Neutrophil (primary cell): Measurements from ENCODE around the gene PGC.

Experiments used
- H3K27ac ChIP-seq: fragments of 200-600 bp; sonication (generic); 2 replicates; pipeline ENCODE4 v1.5.1; 2016; ENCODE audit warnings: mild to moderate bottlenecking, moderate library complexity
- H3K27me3 ChIP-seq: fragments of 200-600 bp; sonication (generic); 2 replicates; pipeline ENCODE4 v1.6.0; 2016; ENCODE audit warnings: mild to moderate bottlenecking
- H3K36me3 ChIP-seq: fragments of 200-600 bp; sonication (generic); 2 replicates; pipeline ENCODE4 v1.5.1; 2017
- H3K4me1 ChIP-seq, 2 experiments: fragments of 200-600 bp in 1 of 2; sonication (generic) in 1 of 2; 1 replicate in 1 of 2; 2 replicates in 1 of 2; pipeline versions ENCODE4 v1.5.1 to v1.6.1; 2013 to 2016; ENCODE audit warnings: low read depth in 1 of 2, low read length in 1 of 2, mild to moderate bottlenecking in 1 of 2, moderate library complexity in 1 of 2; ENCODE audit not compliant: control insufficient read depth in 1 of 2, insufficient read depth in 1 of 2
- H3K4me3 ChIP-seq, 2 experiments: fragments of 200-600 bp in 1 of 2; sonication (generic) in 1 of 2; 1 replicate in 1 of 2; 2 replicates in 1 of 2; pipeline ENCODE4 v1.5.1; 2013 to 2016; ENCODE audit warnings: low read depth in 1 of 2, low read length in 1 of 2, mild to moderate bottlenecking in 1 of 2, moderate library complexity in 1 of 2
- H3K9me3 ChIP-seq: fragments of 200-600 bp; sonication (generic); 2 replicates; pipeline ENCODE4 v1.5.1; 2016
- CTCF ChIP-seq: fragments of 200-600 bp; sonication (generic); IDR thresholded peaks from 2 replicates; pipeline ENCODE4 v1.5.1; 2016; ENCODE audit warnings: antibody characterized with exemption

The PGC gene

GRCh38 chr6:41757271-41757670 lies 10.1 kb upstream of the PGC start:
- Histone ChIP-seq H3K27ac (no peak overlapping the region), H3K4me3 (no peak overlapping the region), H3K27me3 (peaks cover 11% of the 10 kb centered on the region), H3K4me1 (no peaks in the 10 kb centered on the region), H3K36me3 (no peaks in the 10 kb centered on the region), H3K9me3 (no peaks in the 10 kb centered on the region)
- no peak for TF ChIP-seq CTCF

GRCh38 chr6:41756354-41756753 lies 9.2 kb upstream of the PGC start:
- H3K27me3 ChIP-seq = peaks cover 11% of the 10 kb centered on the region
- no peak for TF ChIP-seq CTCF
- H3K4me1 ChIP-seq = no peaks in the 10 kb centered on the region
- no peak overlapping the region for H3K27ac ChIP-seq
- no peak overlapping the region for H3K4me3 ChIP-seq
- no peaks in the 10 kb centered on the region for H3K36me3 ChIP-seq
- H3K9me3 ChIP-seq = no peaks in the 10 kb centered on the region

DNA sequence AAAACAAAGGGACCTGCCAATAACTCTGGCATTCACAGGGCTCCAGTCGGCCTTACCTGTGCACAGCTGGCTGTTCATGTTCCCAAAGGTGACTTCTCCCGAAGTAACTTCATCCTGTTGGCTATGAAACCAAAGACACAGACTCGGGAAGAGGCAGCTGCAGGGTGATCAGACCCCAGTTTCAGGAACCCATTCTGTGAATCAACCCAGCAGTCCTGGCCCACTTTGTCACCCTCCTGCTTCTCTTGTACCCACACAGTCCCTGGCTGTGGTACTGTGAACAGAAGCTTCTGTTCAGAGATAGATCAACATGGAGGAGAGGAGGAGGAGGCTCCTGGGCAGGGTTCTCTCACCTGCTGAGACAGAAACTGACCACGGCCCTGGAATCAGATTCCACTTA lies 8.7 kb upstream of the PGC start:
- no peak for TF ChIP-seq CTCF
- H3K4me3 ChIP-seq = no peak overlapping the region
- H3K36me3 ChIP-seq = no peaks in the 10 kb centered on the region
- H3K27ac ChIP-seq = no peak overlapping the region
- no peaks in the 10 kb centered on the region for H3K9me3 ChIP-seq
- no peaks in the 10 kb centered on the region for H3K4me1 ChIP-seq
- peaks cover 11% of the 10 kb centered on the region for H3K27me3 ChIP-seq

GRCh38 chr6:41750374-41750773 lies 3.2 kb upstream of the PGC start:
- no peaks in the 10 kb centered on the region for H3K9me3 ChIP-seq
- no peak for TF ChIP-seq CTCF
- no peaks in the 10 kb centered on the region for H3K4me1 ChIP-seq
- H3K36me3 ChIP-seq = no peaks in the 10 kb centered on the region
- H3K27ac ChIP-seq = no peak overlapping the region
- H3K4me3 ChIP-seq = no peak overlapping the region
- H3K27me3 ChIP-seq = peaks cover 11% of the 10 kb centered on the region

DNA sequence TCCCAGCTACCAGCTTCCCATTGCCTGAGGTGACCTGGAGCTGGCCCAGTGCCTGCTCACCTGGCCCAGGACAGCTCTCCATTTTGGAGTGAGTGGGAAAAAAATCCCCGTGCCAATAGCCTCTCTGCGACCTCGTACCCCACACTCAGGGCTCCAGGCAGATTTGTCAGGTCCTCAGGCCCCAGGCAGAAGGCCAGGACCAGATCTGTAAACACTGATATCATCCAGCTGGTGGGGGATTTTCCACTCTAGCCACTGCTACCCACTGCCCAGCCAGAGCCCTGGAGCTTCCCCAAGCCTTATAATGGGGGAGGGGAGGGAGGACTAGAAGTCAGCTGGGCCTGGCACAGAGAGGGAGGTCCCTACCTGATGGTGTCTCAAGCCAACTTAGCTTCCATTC lies 1.3 kb upstream of the PGC start:
- Histone ChIP-seq H3K4me3 (no peak overlapping the region), H3K27me3 (peaks cover 4% of the 10 kb centered on the region), H3K4me1 (no peaks in the 10 kb centered on the region), H3K27ac (no peak overlapping the region), H3K36me3 (no peaks in the 10 kb centered on the region), H3K9me3 (no peaks in the 10 kb centered on the region)
- TF ChIP-seq CTCF = no peak

GRCh38 chr6:41748102-41748477 lies 893 bp upstream of the PGC start:
- Histone ChIP-seq H3K27ac (no peak overlapping the region), H3K4me3 (no peak overlapping the region), H3K9me3 (no peaks in the 10 kb centered on the region), H3K36me3 (no peaks in the 10 kb centered on the region), H3K4me1 (no peaks in the 10 kb centered on the region), H3K27me3 (no peaks in the 10 kb centered on the region)
- TF ChIP-seq CTCF = no peak
